NCI-H460 (cell line): ENCODE measurements around the gene ARHGAP27. TPM values are rescaled to one million over a fixed set of nuclear protein-coding genes. Genes with fewer than 3 reads are reported as not detected.
A peak's percentile ranks its signal among the peaks of the same experiment; 100 is the strongest.

Source experiments
- DNase-seq: peaks from one replicate; pipeline ENCODE4 v3.0.0-alpha.2; 2016; ENCODE audit warnings: low read depth; ENCODE audit errors: extremely low read depth
- total RNA-seq: library from RNA; depleted of rRNA; stranded (reverse); fragments of >200 nt; shearing (Covaris generic); gene quantifications from 2 replicates; pipeline ENCODE4 v1.2.3, GENCODE V29; 2014

ARHGAP27 gene
- total RNA-seq, 1 experiment from 2014 or later, result 4.5 TPM

DNA sequence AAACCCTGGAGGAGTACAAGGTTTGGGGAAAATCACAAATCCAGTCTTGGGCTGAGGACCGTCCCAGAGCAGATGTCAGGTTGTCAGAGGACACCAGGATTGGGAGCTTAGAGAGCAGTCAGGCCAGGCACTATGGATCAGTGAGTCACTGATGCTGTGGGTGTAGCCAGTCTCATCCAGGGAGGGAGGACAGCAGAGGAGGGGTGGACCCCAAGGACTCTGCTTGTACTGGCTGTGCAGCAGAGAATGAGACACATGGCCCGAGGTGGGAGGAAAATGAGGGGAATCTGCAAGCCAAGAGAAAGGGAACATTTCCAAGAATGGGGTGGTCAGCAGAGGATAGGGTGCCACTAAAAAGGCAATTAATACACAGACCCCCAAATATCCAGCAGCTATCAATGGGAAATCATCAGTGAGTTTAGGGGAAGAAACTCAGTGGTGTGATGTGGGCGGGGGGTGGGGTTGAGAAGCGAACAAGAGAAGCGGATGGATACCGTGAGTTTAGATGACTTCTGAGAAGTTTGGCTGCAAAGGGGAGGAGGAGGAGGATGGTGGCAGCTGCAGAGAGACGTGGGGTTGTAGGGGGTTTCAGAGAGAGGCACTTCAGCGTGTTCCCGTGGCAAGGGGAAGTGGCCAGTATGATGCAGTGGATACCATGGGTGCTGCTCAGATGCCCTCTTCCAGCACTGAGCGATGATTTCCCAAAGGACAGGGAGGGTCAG is 43.9 kb downstream of the ARHGAP27 start:
- DNase-seq, result no peak

GRCh38 chr17:45387739-45388138 is 44.9 kb downstream of the ARHGAP27 start:
- DNase-seq, result no peak

- no peak for DNase-seq
Observed at GRCh38 chr17:45386178-45386577, 46.5 kb downstream of the ARHGAP27 start.

DNA sequence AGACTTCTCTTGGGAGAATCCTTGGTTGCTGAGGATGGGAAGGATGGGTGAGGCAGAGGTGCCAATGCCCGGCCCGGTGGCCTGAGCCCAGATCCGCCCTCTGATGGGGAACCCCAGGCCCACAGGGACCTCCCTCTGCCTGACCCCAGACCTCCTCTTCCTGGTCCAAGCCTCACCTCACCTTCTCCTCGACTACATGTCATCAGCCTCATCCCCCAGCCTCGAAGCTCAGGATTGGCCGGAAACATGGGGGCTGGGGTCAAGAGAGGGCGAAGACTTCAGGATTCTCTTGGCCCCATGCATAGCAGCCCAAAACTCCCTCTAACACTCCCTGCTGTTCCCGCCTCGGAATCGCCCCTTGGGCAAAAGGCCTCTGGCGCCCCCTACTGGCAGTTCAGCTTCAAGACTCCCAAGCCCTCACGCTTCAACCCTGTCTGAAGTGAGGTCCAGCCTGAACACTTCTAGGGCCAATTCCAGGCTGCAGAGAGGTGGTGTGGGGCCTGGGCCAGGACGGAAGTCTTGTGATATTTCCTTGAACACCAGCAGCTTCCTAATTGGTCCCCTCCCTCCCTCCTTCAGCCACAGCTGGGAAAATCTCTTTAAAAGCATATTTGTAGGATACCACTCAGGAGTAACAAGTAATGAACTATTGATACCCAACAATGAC is 47.2 kb downstream of the ARHGAP27 start:
- DNase-seq, result peak; percentile 82

DNA sequence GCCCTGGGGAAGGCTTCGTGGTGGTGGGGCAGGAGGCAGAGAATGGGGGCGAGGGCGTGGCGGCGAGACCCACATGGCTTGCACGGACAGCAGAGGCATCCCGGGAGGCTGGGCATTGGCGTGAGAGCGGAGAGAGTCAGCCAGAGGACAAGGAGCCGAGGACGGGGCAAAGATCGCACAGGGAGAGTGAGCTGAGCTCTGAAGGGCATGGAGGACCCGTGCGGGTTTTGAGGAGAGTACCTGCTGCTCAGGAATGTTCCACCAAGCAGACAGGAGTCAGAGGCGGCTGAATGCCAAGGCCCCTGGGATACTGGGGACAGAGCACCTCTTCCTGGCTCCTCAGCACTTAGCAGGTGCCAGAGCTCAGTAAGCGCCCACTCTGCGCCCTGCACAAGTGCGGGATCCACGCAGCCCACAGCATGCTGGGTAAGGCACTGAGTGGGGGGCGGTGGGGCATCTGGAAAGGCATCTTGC is 47.8 kb downstream of the ARHGAP27 start:
- no peak for DNase-seq

DNA sequence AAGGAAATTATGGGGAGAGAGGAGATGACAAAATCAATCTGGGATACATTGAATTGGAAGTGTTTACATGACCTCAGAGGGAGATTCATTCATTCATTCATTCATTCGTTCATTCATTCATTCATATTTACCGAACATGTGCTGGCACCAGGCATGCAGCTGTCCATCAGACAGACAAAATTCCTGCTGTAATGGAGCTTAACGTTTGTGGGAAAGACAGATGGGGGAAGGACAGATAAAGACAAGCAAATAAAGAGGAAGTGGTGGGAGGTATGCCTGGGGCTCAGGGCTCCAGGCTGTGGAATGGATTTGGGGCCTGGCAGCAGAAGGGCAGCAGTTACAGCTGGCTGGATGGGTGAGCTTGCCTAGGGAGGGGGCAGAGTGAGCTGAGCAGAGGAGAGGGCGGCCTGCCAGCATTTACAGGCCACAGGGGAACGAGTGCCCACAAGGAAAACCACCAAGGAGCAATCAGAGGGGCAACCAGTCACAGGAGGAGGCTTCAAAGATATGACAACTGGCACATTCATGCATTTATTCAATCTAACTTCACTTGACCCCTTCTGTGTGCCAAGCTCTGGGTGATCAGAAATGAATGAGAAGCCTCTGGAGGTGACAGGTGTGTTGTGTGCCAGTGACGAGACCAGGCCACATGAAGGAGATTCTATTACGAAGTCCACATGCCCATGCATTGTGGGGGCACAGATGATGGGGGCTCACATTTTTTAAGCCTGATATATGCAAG is 48.5 kb downstream of the ARHGAP27 start:
- DNase-seq, result no peak

- no peak for DNase-seq
Observed at GRCh38 chr17:45383003-45383402, 49.7 kb downstream of the ARHGAP27 start.

GRCh38 chr17:45382226-45382625 is 50.4 kb downstream of the ARHGAP27 start:
- DNase-seq, result no peak

DNA sequence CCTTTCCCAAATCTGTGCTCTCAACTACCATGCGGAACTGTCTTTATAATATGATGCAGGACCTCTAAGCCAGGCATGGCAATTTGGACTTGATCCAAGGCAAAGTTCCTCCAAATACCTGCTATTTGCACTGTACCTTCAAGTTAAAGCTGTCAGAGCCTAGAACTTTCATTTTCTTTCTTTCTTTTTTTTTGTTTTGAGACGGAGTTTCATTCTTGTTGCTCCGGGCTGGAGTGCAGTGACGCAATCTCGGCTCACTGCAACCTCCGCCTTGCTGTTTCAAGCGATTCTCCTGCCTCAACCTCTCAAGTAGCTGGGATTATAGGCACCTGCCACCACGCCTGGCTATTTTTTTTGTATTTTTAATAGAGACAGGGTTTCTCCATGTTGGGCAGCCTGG is 51.7 kb downstream of the ARHGAP27 start:
- no peak for DNase-seq

GRCh38 chr17:45380046-45380765 is 52.5 kb downstream of the ARHGAP27 start:
- no peak for DNase-seq

- DNase-seq, result no peak
Observed at GRCh38 chr17:45377401-45377800, 55.3 kb downstream of the ARHGAP27 start.

DNA sequence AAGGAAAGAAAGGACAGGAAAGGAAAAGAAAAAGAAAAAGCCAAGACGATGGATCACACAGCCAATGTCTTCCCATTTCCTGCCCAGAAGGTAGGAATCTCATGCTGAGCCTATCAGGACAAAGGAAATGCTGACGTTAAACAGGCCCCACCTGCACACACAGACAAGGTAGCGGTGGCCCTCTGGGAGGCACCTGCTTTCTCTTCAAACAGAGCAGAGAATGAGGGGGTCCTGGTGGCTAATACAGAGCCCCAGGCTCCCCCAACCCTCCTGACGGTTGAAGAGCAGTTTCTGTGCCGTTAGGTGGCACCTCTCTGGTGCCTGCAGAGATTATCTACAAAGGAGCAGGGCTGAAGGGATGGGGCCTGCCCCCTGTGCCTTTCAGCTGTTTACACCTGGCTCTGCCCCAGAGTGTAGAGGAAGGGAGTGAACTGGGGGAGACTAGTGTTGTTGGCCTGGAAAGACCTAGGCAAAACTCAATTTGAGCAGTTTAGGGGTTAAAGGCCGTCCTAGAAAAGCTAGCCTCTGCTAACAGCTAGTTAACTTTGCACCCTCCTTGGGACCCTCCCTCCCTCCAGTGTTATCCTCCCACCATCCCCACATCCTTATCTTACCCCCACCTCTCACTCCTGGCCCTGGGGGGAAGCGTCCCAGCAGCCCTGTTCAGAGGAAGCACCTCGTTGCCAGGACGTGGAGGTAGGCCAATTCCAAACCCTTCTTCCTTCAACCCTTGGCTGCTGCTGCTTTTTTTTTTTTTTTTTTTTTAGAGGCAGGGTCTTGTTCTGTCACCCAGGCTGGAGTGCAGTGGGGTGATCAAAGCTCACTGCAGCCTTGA is 56.3 kb downstream of the ARHGAP27 start:
- no peak for DNase-seq

GRCh38 chr17:45374501-45374900 is 58.2 kb downstream of the ARHGAP27 start:
- no peak for DNase-seq

DNA sequence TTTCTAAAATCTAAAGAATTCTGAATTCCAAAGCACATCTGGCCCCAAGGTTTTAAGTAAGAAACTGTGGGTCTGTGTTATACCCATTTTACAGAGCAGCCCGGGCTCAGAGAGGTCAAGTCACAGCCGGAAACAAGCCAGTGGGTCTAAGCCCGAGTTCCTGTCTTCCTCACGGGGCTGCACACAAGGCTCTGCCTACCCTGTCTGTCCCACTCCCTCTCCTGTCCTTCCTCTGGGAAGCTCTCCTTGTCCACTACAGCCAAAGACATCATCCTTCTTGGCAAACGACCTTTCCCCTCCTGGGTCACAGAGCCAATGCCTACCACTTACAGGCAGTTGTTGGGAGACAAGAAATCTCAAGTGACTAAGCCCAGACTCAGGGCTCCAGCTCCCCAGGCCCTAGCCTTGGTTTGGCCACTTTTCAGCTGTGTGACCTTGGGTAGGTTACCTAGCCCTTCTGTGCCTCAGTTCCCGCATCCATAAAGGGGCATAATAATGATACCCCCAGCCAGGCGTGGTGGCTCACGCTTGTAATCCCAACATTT is 60.3 kb downstream of the ARHGAP27 start:
- peak; percentile 19 for DNase-seq

- DNase-seq, result peak; percentile 93
Observed at GRCh38 chr17:45371414-45372324, 61.0 kb downstream of the ARHGAP27 start.

DNA sequence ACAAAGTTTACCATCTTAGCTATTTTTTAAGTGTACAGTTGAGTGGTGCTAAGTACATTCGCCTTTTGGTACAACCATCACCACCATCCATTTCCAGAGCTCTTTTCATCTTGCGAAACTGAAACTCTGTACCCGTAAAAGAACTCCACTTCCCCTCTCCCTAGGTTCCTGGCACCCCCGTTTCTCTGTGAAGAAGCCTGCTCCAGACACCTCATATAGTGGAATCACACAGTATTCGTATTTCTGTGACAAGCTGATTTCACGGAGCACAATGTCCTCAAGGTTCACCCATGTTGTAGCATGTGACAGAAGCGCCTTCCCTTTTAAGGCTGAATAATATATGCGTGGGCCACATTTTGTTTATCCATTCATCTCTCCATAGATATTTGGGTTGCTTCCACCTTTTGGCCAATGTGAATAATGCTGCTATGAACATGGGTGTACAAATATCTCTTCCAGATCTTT is 61.7 kb downstream of the ARHGAP27 start:
- peak; percentile 23 for DNase-seq

DNA sequence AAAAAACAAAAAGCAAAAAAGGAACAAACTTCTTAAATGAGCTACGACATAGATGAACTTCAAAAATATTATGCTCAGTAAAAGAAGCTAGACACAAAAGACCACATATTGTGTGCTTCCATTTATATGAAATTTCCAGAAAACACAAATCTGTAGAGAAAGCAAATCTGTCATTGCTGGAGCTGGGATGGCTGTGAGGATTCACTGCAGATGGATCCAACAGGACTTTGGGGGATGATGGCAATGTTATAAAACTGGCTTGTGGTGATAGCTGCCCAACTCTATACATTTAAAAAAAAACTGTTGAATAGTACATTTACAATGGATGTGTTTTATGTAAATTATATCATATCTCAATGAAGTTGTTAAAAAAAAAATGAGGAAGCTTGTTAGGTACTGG is 63.2 kb downstream of the ARHGAP27 start:
- no peak for DNase-seq

- DNase-seq, result no peak
Observed at GRCh38 chr17:45368651-45369050, 64.0 kb downstream of the ARHGAP27 start.

DNA sequence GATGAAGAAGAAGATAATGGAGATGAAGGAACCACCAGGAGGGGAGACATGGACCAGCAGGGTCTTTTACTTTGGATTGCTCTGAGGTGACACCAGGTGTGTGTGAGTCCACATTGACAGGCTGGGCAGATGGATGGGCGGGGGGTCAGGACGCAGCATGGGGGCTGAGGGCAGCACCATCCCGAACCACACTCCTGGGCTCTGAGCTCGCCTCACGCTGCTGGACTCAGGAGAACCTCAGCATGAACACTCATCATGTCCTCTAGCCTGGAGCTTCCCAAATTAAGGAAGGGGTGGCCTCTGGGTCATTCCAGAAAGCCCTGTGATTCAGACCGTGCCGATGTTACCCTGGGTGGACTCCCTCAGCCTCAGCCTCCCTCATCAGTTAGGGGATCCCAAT is 65.5 kb downstream of the ARHGAP27 start:
- no peak for DNase-seq
